ENCODE data around the gene ANKRD33.
A peak's percentile ranks its signal among the peaks of the same experiment; 100 is the strongest.

The ANKRD33 gene

GRCh38 chr12:51847643-51848325, 40.1 kb upstream of the ANKRD33 start:
- TF ChIP-seq, protein P1, sequence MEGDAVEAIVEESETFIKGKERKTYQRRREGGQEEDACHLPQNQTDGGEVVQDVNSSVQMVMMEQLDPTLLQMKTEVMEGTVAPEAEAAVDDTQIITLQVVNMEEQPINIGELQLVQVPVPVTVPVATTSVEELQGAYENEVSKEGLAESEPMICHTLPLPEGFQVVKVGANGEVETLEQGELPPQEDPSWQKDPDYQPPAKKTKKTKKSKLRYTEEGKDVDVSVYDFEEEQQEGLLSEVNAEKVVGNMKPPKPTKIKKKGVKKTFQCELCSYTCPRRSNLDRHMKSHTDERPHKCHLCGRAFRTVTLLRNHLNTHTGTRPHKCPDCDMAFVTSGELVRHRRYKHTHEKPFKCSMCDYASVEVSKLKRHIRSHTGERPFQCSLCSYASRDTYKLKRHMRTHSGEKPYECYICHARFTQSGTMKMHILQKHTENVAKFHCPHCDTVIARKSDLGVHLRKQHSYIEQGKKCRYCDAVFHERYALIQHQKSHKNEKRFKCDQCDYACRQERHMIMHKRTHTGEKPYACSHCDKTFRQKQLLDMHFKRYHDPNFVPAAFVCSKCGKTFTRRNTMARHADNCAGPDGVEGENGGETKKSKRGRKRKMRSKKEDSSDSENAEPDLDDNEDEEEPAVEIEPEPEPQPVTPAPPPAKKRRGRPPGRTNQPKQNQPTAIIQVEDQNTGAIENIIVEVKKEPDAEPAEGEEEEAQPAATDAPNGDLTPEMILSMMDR (IDR thresholded peaks at IDR 0.05), result no peak
- no peaks in the 10 kb centered on the region for H3K9me3 ChIP-seq (ENCODE audit: control insufficient read depth, low read length)
- peaks cover 25% of the 10 kb centered on the region for H3K4me1 ChIP-seq
- peak overlapping the region; percentile 74 for H2AFZ ChIP-seq
- peaks cover 12% of the 10 kb centered on the region for H3K79me2 ChIP-seq
- H3K9ac ChIP-seq, result peak overlapping the region; percentile 47
- no peaks in the 10 kb centered on the region for H3K36me3 ChIP-seq (ENCODE audit: control insufficient read depth, insufficient read depth, low read length)
- no peaks in the 10 kb centered on the region for H3K27me3 ChIP-seq (ENCODE audit: control insufficient read depth, insufficient read depth, low read length)
- H3K4me2 ChIP-seq (ENCODE audit: low read length), result peak overlapping the region; percentile 73
- peak overlapping the region; percentile 56 for H3K4me3 ChIP-seq (ENCODE audit: low read depth, low read length)
- H3K27ac ChIP-seq, result peak overlapping the region; percentile 85

- Histone ChIP-seq H3K9ac (peak within 1 kb of the TSS; percentile 47), H3K4me2 (ENCODE audit: low read length) (peak within 1 kb of the TSS; percentile 73), H3K4me3 (ENCODE audit: low read depth, low read length) (peak within 1 kb of the TSS; percentile 56), H3K27ac (peak within 1 kb of the TSS; percentile 91), H3K4me1 (peaks cover 25% of the 10 kb centered on the region), H2AFZ (peak within 1 kb of the TSS; percentile 81), H3K36me3 (ENCODE audit: control insufficient read depth, insufficient read depth, low read length) (no peaks in the 10 kb centered on the region), H3K9me3 (ENCODE audit: control insufficient read depth, low read length) (no peaks in the 10 kb centered on the region), H3K79me2 (peaks cover 11% of the 10 kb centered on the region), H3K27me3 (ENCODE audit: control insufficient read depth, insufficient read depth, low read length) (no peaks in the 10 kb centered on the region)
- TF ChIP-seq, protein P1 (IDR thresholded peaks at IDR 0.05), result no peak
These were observed 39.6 kb upstream of the ANKRD33 start, which contains the start of gene FIGNL2 for GRCh38 chr12:51848326-51848727. TSS of gene FIGNL2 (minus strand) at chr12:51848718. CDS start at chr12:51822413, 26,305 bp downstream.

DNA sequence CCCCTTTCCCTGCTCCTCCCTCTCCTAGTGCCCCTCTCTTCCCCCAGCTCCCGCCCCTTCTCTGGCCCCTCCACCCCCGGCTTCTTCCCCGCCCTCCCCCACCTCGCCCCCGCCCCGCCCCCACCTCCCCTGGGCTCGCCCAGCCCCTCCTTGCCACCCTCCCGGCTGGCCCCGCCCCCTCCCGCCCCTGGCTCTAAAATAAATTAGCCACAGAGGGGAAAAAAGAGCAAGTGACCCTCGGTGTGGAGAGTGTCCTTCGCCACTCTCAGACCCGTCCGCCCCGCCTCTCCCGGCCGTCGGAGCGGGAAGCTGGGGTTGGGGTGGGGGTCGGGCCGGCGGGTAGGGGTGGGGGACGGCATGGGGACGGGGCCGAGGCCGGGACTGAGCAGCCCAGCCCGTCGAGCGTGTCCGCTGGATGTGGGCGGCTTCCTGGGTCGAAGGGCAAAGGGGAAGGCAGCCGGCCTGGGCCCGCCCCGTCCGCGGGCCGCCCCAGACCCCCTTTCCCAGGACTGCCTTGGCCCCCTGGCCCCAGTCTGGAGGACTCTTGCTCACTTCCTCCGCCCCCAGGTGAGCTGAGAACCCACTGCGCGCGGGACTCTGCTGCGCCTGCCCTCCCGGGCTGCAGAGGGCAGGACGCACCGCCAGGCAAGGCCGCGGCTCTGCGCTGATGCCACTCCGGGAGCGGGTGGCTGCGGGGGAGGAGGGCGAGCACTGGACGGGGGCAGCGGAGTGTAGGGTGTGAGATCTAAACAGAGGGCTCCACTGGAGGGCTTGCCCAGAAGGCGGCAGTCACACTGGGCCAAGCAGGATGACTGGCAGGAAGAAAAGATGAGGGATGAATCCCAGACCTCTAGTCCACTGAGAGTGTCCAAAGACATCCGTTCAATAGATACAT, 38.8 kb upstream of the ANKRD33 start:
- Histone ChIP-seq H3K4me3 (ENCODE audit: low read depth, low read length) (peak overlapping the region; percentile 46), H3K4me1 (peaks cover 27% of the 10 kb centered on the region), H3K27ac (peak overlapping the region; percentile 91), H3K27me3 (ENCODE audit: control insufficient read depth, insufficient read depth, low read length) (no peaks in the 10 kb centered on the region), H3K4me2 (ENCODE audit: low read length) (peak overlapping the region; percentile 63), H3K9me3 (ENCODE audit: control insufficient read depth, low read length) (no peaks in the 10 kb centered on the region), H3K9ac (no peak overlapping the region), H3K36me3 (ENCODE audit: control insufficient read depth, insufficient read depth, low read length) (no peaks in the 10 kb centered on the region), H2AFZ (peak overlapping the region; percentile 81), H3K79me2 (peaks cover 13% of the 10 kb centered on the region)
- TF ChIP-seq, protein P1 (IDR thresholded peaks at IDR 0.05), result peak; percentile 67

GRCh38 chr12:51850081-51850964, 37.6 kb upstream of the ANKRD33 start:
- Histone ChIP-seq H2AFZ (peak overlapping the region; percentile 81), H3K4me2 (ENCODE audit: low read length) (peak overlapping the region; percentile 63), H3K36me3 (ENCODE audit: control insufficient read depth, insufficient read depth, low read length) (no peaks in the 10 kb centered on the region), H3K9me3 (ENCODE audit: control insufficient read depth, low read length) (no peaks in the 10 kb centered on the region), H3K4me3 (ENCODE audit: low read depth, low read length) (peak overlapping the region; percentile 46), H3K27me3 (ENCODE audit: control insufficient read depth, insufficient read depth, low read length) (no peaks in the 10 kb centered on the region), H3K4me1 (peaks cover 27% of the 10 kb centered on the region), H3K9ac (no peak overlapping the region), H3K27ac (peak overlapping the region; percentile 91), H3K79me2 (peaks cover 9% of the 10 kb centered on the region)
- TF ChIP-seq, protein P1 (IDR thresholded peaks at IDR 0.05), result no peak
